Neural cell (in vitro differentiated cells): ENCODE results near the gene BTBD17. TPM values are rescaled to one million over a fixed set of nuclear protein-coding genes. Genes with fewer than 3 reads are reported as not detected.

Experiments
- H2AFZ ChIP-seq: fragments of 200-600, 300-800 bp; sonication (generic), shearing (Covaris generic); 2 replicates; pipeline ENCODE4 v1.6.0; 2014; ENCODE audit warnings: low read depth, mild to moderate bottlenecking, antibody characterized with exemption, low read length, moderate library complexity
- H3F3A ChIP-seq: fragments of 200-600 bp; shearing (Covaris generic); 2 replicates; pipeline ENCODE4 v1.6.1; 2016; ENCODE audit warnings: mild to moderate bottlenecking, moderate library complexity, mixed read lengths, antibody characterized with exemption, low read length; ENCODE audit not compliant: insufficient read depth, poor library complexity, severe bottlenecking
- H3K27ac ChIP-seq: fragments of 200-600, 300-800 bp; sonication (generic), shearing (Covaris generic); 2 replicates; pipeline ENCODE4 v1.5.1; 2014; ENCODE audit warnings: mild to moderate bottlenecking, low read length, moderate library complexity
- H3K27me3 ChIP-seq: fragments of 300-800, 200-600 bp; sonication (generic), shearing (Covaris generic); 2 replicates; pipeline ENCODE4 v1.6.0; 2014; ENCODE audit warnings: mild to moderate bottlenecking, low read depth, low read length, moderate library complexity; ENCODE audit not compliant: insufficient read depth
- H3K36me3 ChIP-seq: fragments of 300-800, 200-600 bp; sonication (generic), shearing (Covaris generic); 2 replicates; pipeline ENCODE4 v1.5.1; 2014; ENCODE audit warnings: mild to moderate bottlenecking, antibody characterized with exemption, low read length, moderate library complexity; ENCODE audit not compliant: insufficient read depth
- H3K4me2 ChIP-seq: fragments of 300-800, 200-600 bp; sonication (generic), shearing (Covaris generic); 2 replicates; pipeline ENCODE4 v1.6.0; 2014; ENCODE audit warnings: mild to moderate bottlenecking, low read length
- H3K4me3 ChIP-seq: fragments of 300-800, 200-600 bp; sonication (generic), shearing (Covaris generic); 2 replicates; pipeline ENCODE4 v1.5.1; 2014; ENCODE audit warnings: mild to moderate bottlenecking, low read length, moderate library complexity
- H3K79me2 ChIP-seq: fragments of 200-600 bp; shearing (Covaris generic); replicated peaks from 2 replicates; pipeline ENCODE4 v1.6.0; 2014; ENCODE audit warnings: mild to moderate bottlenecking, low read length, moderate library complexity; ENCODE audit not compliant: insufficient read depth
- H3K9ac ChIP-seq: fragments of 300-800, 200-600 bp; sonication (generic), shearing (Covaris generic); 2 replicates; pipeline ENCODE4 v1.6.1; 2016; ENCODE audit warnings: mild to moderate bottlenecking, low read length, mixed read lengths
- H3K9me2 ChIP-seq: fragments of 200-600 bp; shearing (Covaris generic); 2 replicates; pipeline ENCODE4 v1.6.1; 2016; ENCODE audit warnings: mild to moderate bottlenecking, low read length, mixed read lengths; ENCODE audit not compliant: insufficient read depth
- H3K9me3 ChIP-seq: fragments of 200-600, 300-800 bp; sonication (generic), shearing (Covaris generic); 2 replicates; pipeline ENCODE4 v1.6.1; 2016; ENCODE audit warnings: mild to moderate bottlenecking, mixed run types, low read length, moderate library complexity, mixed read lengths
- H4K20me1 ChIP-seq: fragments of 200-600 bp; shearing (Covaris generic); 2 replicates; pipeline ENCODE4 v1.6.1; 2016; ENCODE audit warnings: mild to moderate bottlenecking, mixed run types; ENCODE audit not compliant: insufficient read depth
- EP300 ChIP-seq: fragments of 450-650 bp; conservative IDR thresholded peaks from 2 replicates; pipeline ENCODE4 v1.6.1; 2014; ENCODE audit warnings: antibody characterized with exemption, mild to moderate bottlenecking, moderate library complexity; ENCODE audit not compliant: poor library complexity, severe bottlenecking
- EZH2 ChIP-seq: fragments of 200-600, 300-800 bp; shearing (Covaris generic), sonication (generic); IDR thresholded peaks from 2 replicates; pipeline ENCODE4 v1.6.1; 2014; ENCODE audit warnings: antibody characterized with exemption, low read length, borderline replicate concordance, mild to moderate bottlenecking; ENCODE audit not compliant: insufficient read depth, poor library complexity, severe bottlenecking
- MXI1 ChIP-seq: fragments of 450-650 bp; conservative IDR thresholded peaks from 2 replicates; pipeline ENCODE4 v1.6.1; 2014; ENCODE audit warnings: antibody characterized with exemption, mild to moderate bottlenecking; ENCODE audit not compliant: poor library complexity, severe bottlenecking
- POLR2AphosphoS5 ChIP-seq: IDR thresholded peaks from 2 replicates; pipeline ENCODE4 v1.6.1; 2012
- RAD21 ChIP-seq: fragments of 450-650 bp; conservative IDR thresholded peaks from 2 replicates; pipeline ENCODE4 v1.6.1; 2014; ENCODE audit warnings: antibody characterized with exemption, mild to moderate bottlenecking, moderate library complexity
- SMC3 ChIP-seq: fragments of 450-650 bp; conservative IDR thresholded peaks from 2 replicates; pipeline ENCODE4 v1.6.1; 2014; ENCODE audit warnings: antibody characterized with exemption, mild to moderate bottlenecking, moderate library complexity; ENCODE audit not compliant: poor library complexity
- TAF1 ChIP-seq: IDR thresholded peaks from 2 replicates; pipeline ENCODE4 v1.6.1; 2012; ENCODE audit warnings: low read depth
- polyA plus RNA-seq: library from polyadenylated mRNA; depleted of rRNA; stranded (reverse); fragments of >200 nt; gene quantifications from 2 replicates; pipeline ENCODE4 v1.2.3, GENCODE V29; 2014
- TF ChIP-seq, protein P1 (sequence below): fragments of 450-650 bp; IDR thresholded peaks from 2 replicates; pipeline ENCODE4 v1.5.1; 2014; ENCODE audit warnings: antibody characterized with exemption, mild to moderate bottlenecking, moderate library complexity; ENCODE audit not compliant: poor library complexity, severe bottlenecking
- TF ChIP-seq, protein P2 (sequence below): IDR thresholded peaks from 2 replicates; pipeline ENCODE4 v1.6.1; 2012; ENCODE audit warnings: borderline replicate concordance

Gene BTBD17
- polyA plus RNA-seq, 1 donor from 2014 or later = 5.3 TPM

DNA sequence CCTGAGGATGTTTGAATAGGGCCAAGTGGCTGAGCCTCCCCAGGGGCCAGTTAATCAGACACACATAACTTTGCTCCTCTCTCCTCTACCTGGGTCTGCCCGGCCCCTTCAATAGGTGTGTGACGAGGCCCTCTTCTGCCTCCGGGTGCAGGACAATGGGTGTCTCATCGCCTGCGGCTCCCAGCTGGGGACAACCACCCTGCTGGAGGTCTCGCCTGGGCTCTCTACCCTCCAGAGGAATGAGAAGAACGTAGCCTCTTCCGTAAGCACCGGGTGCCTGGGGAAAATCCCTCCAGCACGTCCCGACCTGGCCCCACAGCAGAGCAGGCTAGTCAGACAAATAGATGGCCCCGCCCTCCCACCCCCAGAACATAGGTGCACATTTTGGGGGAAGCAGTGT lies 51.8 kb downstream of the BTBD17 start:
- H2AFZ ChIP-seq = no peak overlapping the region
- H3K9me3 ChIP-seq = no peaks in the 10 kb centered on the region
- no peaks in the 10 kb centered on the region for H3F3A ChIP-seq
- no peak overlapping the region for H3K9ac ChIP-seq
- H4K20me1 ChIP-seq = no peaks in the 10 kb centered on the region
- H3K27me3 ChIP-seq = no peaks in the 10 kb centered on the region
- H3K79me2 ChIP-seq = no peaks in the 10 kb centered on the region
- no peaks in the 10 kb centered on the region for H3K9me2 ChIP-seq
- H3K27ac ChIP-seq = no peak overlapping the region
- no peak for TF ChIP-seq SMC3
- TF ChIP-seq POLR2AphosphoS5 = no peak
- TF ChIP-seq RAD21 = no peak
- TF ChIP-seq, protein P1, sequence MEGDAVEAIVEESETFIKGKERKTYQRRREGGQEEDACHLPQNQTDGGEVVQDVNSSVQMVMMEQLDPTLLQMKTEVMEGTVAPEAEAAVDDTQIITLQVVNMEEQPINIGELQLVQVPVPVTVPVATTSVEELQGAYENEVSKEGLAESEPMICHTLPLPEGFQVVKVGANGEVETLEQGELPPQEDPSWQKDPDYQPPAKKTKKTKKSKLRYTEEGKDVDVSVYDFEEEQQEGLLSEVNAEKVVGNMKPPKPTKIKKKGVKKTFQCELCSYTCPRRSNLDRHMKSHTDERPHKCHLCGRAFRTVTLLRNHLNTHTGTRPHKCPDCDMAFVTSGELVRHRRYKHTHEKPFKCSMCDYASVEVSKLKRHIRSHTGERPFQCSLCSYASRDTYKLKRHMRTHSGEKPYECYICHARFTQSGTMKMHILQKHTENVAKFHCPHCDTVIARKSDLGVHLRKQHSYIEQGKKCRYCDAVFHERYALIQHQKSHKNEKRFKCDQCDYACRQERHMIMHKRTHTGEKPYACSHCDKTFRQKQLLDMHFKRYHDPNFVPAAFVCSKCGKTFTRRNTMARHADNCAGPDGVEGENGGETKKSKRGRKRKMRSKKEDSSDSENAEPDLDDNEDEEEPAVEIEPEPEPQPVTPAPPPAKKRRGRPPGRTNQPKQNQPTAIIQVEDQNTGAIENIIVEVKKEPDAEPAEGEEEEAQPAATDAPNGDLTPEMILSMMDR = no peak
- TF ChIP-seq EZH2 = no peak
- no peak for TF ChIP-seq EP300
- TF ChIP-seq, protein P2, sequence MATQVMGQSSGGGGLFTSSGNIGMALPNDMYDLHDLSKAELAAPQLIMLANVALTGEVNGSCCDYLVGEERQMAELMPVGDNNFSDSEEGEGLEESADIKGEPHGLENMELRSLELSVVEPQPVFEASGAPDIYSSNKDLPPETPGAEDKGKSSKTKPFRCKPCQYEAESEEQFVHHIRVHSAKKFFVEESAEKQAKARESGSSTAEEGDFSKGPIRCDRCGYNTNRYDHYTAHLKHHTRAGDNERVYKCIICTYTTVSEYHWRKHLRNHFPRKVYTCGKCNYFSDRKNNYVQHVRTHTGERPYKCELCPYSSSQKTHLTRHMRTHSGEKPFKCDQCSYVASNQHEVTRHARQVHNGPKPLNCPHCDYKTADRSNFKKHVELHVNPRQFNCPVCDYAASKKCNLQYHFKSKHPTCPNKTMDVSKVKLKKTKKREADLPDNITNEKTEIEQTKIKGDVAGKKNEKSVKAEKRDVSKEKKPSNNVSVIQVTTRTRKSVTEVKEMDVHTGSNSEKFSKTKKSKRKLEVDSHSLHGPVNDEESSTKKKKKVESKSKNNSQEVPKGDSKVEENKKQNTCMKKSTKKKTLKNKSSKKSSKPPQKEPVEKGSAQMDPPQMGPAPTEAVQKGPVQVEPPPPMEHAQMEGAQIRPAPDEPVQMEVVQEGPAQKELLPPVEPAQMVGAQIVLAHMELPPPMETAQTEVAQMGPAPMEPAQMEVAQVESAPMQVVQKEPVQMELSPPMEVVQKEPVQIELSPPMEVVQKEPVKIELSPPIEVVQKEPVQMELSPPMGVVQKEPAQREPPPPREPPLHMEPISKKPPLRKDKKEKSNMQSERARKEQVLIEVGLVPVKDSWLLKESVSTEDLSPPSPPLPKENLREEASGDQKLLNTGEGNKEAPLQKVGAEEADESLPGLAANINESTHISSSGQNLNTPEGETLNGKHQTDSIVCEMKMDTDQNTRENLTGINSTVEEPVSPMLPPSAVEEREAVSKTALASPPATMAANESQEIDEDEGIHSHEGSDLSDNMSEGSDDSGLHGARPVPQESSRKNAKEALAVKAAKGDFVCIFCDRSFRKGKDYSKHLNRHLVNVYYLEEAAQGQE = no peak
- TF ChIP-seq TAF1 = no peak
- no peak for TF ChIP-seq MXI1
- H3K4me3 ChIP-seq = no peak overlapping the region
- H3K4me2 ChIP-seq = no peak overlapping the region
- no peaks in the 10 kb centered on the region for H3K36me3 ChIP-seq

DNA sequence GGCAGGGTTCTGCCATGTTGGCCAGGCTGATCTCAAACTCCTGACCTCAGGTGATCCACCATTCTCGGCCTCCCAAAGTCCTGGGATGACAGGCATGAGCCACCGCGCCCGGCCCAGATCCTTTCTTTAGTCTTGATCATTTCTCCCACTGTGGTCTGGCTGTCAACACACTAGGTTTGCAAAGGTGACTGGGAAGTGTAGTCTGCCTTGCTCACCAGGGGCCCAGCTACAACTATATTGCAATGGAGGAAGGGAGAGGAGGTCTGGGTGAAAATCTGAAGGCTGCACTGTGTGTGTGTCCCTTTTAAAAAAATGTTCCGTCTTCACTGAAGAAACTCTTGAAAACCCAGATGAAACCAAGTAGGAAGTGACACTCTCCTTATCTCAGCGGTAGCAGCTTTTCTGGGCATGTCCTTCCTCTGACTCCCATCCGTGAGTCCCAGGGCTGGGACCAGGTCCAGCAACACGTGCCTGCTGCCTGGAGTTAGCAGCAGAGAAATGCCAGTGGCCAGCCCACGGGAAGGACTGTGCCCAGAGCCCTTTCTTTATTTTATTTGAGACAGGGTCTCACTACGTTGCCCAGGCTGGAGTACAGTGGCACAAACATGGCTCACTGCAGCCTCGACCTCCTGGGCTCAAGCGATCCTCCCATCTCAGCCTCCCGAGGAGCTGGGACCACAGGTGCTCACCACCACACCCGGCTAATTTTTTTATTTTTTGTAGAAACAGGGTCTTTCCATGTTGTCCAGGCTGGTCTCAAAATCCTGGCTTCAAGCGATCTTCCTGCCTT lies 53.5 kb downstream of the BTBD17 start:
- no peak overlapping the region for H3K9ac ChIP-seq
- no peaks in the 10 kb centered on the region for H3K9me3 ChIP-seq
- H3K36me3 ChIP-seq = no peaks in the 10 kb centered on the region
- no peak overlapping the region for H3K4me3 ChIP-seq
- TF ChIP-seq EZH2 = no peak
- TF ChIP-seq MXI1 = no peak
- no peak for TF ChIP-seq POLR2AphosphoS5
- TF ChIP-seq, protein P2 = no peak
- no peaks in the 10 kb centered on the region for H3K79me2 ChIP-seq
- no peaks in the 10 kb centered on the region for H3K9me2 ChIP-seq
- no peaks in the 10 kb centered on the region for H4K20me1 ChIP-seq
- no peak overlapping the region for H3K27ac ChIP-seq
- H3K4me2 ChIP-seq = no peak overlapping the region
- no peaks in the 10 kb centered on the region for H3K27me3 ChIP-seq
- H3F3A ChIP-seq = no peaks in the 10 kb centered on the region
- H2AFZ ChIP-seq = no peak overlapping the region
